ENCODE data around the gene KRT33B.

The KRT33B gene

GRCh38 chr17:41345992-41346391 lies 23.6 kb downstream of the KRT33B start:
- no peak for DNase-seq

GRCh38 chr17:41343029-41343428 lies 26.6 kb downstream of the KRT33B start:
- DNase-seq: no peak

GRCh38 chr17:41340934-41341861 lies 28.4 kb downstream of the KRT33B start:
- peak; percentile 51 for DNase-seq

- no peak for DNase-seq
Measured at GRCh38 chr17:41340494-41340893, 29.1 kb downstream of the KRT33B start.

- no peak for DNase-seq
Measured at GRCh38 chr17:41339571-41340172, 29.9 kb downstream of the KRT33B start.

- DNase-seq: peak; percentile 54
Measured at GRCh38 chr17:41338961-41339485, 30.6 kb downstream of the KRT33B start.

- DNase-seq: no peak
Measured at GRCh38 chr17:41335747-41336146, 33.9 kb downstream of the KRT33B start.

- no peak for DNase-seq
Measured at GRCh38 chr17:41334385-41335305, 35.0 kb downstream of the KRT33B start.

GRCh38 chr17:41333836-41334235 lies 35.8 kb downstream of the KRT33B start:
- no peak for DNase-seq

GRCh38 chr17:41333098-41333497 lies 36.5 kb downstream of the KRT33B start:
- no peak for DNase-seq

- DNase-seq: no peak
Measured at GRCh38 chr17:41332239-41332638, 37.4 kb downstream of the KRT33B start.

- no peak for DNase-seq
Measured at GRCh38 chr17:41331606-41332005, 38.0 kb downstream of the KRT33B start.

- DNase-seq: peak; percentile 21
Measured at GRCh38 chr17:41329279-41329948, 40.2 kb downstream of the KRT33B start.

- DNase-seq: no peak
Measured at GRCh38 chr17:41328207-41328606, 41.4 kb downstream of the KRT33B start.

- DNase-seq: no peak
Measured at GRCh38 chr17:41327411-41328120, 42.0 kb downstream of the KRT33B start.

- no peak for DNase-seq
Measured at GRCh38 chr17:41326173-41327145, 43.2 kb downstream of the KRT33B start.

- DNase-seq: no peak
Measured at GRCh38 chr17:41325611-41326010, 44.0 kb downstream of the KRT33B start.

- no peak for DNase-seq
Measured at GRCh38 chr17:41325126-41325525, 44.5 kb downstream of the KRT33B start.

GRCh38 chr17:41324180-41325075 lies 45.2 kb downstream of the KRT33B start:
- DNase-seq: no peak
